ENCODE data around the gene GALNT15. TPM values are rescaled to one million over a fixed set of nuclear protein-coding genes. Genes with fewer than 3 reads are reported as not detected.

GALNT15 gene
- polyA plus RNA-seq, 3 donors, result 1.6 to 3.1 (median 2.7) TPM

DNA sequence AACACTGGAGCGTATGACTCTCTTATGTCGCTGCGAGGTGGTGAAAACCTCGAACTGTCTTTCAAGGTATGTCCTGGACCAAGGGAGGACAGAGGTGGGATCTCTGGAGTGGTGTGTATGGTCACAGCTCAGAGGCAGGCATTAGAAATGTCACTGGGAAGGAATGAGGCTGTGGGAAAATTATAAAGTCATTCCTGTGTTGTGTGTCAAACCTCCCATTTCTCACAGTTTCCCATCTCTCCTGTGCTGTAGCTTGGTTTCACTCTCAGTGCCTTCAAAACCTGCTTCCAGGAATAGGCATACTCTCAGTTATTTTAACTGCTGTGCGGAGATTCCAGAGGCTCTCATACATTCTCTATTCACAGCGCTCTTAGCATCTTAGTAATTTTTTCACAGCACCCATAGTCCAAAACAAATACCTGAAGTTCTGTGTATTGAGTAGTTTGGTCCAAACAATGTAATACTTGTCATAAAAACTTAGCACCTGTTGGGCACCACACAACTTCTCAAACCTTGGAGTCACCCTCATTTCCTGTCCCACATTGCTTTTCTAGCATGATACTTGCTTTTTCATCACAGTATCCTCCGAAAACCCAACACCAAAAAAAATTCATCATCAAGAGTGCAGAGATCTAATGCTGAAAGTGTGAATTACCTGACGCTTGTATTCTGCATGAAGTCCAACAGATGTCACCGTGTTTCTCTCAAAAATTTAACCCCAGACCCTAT lies 36.9 kb downstream of the GALNT15 start:
- DNase-seq (ENCODE audit: extremely low read depth in 1 of 11, low read depth in 9 of 11, low spot score in 4 of 11), result no peak

DNA sequence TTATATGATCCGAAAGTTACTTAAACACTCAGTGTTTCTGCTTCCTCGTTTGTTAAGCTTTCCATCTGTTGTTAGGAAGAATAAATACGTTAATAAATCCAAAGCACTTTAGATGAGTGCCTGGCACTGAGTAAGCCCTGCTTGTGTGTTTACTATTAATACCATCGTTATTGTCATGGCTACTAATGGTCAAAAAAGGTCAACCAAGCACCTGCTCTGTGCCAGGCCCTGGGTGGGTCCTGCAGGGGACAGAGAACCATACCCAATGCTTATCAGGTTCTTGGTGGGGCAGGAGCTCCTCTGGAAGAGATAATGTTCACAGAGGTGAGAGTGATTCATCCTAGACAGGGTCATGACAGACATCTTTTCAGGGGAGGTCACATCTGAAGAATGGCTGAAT lies 39.9 kb downstream of the GALNT15 start:
- DNase-seq (ENCODE audit: extremely low read depth in 1 of 11, low read depth in 9 of 11, low spot score in 4 of 11), result no peak

DNA sequence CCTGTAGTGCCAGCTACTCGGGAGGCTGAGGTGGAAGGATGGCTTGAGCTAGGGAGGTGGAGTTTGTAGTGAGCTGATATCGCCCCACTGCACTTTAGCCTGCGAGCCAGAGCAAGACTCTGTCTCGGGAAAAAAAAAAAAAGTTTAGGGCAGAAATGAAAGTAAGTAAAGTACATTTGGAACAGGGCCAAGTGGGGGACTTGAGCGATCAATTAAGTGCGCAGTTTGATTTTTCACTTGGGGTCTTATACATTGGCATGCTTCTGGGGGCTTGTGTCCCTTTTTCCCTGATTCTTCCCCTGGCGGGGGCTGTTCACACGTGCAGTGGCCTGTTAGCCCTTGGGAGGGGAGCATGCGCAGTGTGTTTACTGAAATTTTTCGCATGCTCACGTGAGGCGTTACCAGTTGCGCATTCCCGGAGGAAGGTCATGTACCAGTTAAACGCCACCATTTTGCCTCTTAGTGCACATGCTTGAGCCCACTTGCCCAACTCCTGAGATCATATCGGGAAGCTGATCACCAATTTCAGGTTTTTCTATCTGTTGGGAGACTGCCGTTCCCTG lies 42.0 kb downstream of the GALNT15 start:
- no peak for DNase-seq (ENCODE audit: extremely low read depth in 1 of 11, low read depth in 9 of 11, low spot score in 4 of 11)

DNA sequence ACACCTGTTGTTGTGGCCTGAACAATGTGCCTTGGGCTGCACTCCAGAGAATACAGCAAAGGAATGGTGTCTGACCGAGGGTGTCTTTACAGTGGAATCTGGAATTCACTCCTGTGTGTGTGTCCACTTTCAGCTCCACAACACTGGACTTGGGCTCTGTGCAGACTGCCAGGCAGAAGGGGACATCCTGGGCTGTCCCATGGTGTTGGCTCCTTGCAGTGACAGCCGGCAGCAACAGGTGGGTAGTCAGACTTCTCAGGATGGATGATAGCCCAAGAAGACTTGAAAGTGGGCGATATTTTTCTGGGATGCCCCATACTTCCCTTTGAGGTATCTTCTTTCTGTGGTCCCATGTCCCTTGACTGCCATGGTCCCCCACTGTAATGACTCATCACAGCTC lies 45.3 kb downstream of the GALNT15 start:
- no peak for DNase-seq (ENCODE audit: extremely low read depth in 1 of 11, low read depth in 9 of 11, low spot score in 4 of 11)

DNA sequence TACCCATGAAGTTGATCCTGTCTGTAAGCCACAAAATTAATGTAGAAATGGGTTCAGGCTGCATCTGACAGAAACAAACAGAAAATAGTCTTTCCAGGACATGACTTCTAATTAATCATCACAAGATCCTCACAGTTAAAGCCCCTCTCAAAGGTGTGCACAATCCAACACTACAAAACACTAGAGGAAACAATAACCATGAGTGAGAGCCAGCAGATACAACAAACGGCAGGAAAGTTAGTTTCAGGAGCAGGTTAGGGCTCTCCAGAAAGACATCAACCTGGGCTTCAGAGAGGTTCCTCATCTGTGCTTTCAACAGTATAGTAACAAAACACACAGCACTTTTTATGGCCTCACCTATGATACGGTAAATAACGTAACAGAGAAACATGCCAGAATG lies 47.5 kb downstream of the GALNT15 start:
- DNase-seq (ENCODE audit: extremely low read depth in 1 of 11, low read depth in 9 of 11, low spot score in 4 of 11), result no peak

DNA sequence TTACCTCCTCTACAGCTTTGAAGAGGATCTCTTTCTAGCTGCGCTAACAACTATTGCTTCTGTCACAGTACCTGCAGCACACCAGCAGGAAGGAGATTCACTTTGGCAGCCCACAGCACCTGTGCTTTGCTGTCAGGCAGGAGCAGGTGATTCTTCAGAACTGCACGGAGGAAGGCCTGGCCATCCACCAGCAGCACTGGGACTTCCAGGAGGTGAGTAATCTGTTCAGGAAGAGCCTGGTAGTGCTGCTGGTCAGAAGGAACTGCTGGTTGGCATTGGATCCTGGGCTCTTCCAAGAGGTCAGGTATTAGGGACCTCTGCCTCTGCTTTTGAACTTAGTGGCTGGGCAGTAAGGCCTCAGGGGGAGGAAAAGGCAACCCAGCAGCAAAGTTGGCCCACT lies 48.1 kb downstream of the GALNT15 start:
- no peak for DNase-seq (ENCODE audit: extremely low read depth in 1 of 11, low read depth in 9 of 11, low spot score in 4 of 11)

DNA sequence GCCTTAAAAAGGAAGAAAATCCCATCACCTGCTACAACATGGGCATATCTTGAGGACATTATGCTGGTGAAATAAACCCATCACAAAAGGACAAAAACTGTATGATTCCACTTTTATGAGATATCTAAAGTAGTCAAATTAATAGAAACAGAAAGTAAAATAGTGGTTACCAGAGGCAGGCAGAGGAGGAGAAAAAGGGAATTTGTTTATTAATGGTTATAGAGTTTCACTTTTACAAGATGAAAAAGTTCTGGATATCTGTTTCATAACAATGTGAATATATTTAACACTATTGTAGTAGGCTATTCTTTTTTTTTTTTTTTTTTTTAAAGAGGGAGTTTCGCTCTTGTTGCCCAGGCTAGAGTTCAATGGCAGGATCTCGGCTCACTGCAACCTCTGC lies 49.8 kb downstream of the GALNT15 start:
- no peak for DNase-seq (ENCODE audit: extremely low read depth in 1 of 11, low read depth in 9 of 11, low spot score in 4 of 11)

DNA sequence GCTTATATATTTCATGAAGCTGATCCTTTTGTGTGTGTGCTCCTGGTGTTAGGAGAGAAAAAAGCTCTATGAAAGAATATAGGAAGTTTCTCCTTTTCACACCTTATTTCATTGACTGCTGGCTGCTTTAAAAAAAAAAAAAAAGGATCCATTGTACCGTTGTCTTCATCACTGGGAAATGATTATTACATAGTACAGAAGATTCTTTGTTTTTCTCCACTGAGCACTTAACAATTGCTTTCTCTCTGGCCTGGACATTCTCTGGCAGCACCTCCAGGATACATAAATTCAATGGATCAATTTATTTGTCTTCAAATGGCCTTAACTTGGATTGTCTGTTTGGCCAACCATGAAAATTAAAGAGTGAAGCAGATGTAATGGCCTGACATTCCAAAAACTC lies 53.1 kb downstream of the GALNT15 start:
- no peak for DNase-seq (ENCODE audit: extremely low read depth in 1 of 11, low read depth in 9 of 11, low spot score in 4 of 11)

DNA sequence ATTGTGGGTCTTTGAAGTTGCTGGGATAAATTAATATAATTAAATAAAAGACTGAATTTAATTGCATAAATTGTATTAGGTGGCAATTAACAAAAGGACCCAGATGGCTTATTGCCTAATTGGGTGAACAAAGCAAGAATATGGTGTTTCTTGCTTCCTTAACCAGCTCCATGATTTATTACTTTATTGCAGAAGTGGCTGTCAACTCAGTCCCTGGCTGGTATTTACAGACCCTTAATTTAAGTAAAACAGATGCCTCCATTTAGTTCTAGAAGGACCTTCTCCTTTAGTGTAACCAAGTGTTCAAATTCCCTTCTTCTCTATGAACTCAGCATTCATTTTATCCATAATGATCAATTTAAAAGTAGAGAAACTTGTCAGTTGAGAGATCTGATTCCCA lies 55.2 kb downstream of the GALNT15 start:
- no peak for DNase-seq (ENCODE audit: extremely low read depth in 1 of 11, low read depth in 9 of 11, low spot score in 4 of 11)

DNA sequence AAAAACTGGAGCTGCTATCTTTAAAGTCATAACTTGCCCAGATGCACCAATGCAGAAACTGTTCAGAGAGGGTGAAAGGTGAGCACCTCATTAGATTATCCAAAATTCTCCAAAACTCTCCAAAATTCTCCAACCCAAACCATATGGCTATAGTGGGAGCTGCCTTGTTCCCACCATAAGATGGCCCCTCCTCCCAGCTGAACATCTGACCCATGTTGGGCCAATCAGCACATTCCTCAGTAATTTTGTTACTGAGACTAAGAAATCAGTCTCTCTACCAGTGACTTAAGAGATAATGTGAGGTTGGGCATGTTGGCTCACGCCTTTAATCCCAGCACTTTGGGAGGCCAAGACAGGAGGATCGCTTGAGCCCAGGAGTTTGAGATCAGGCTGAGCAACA lies 57.5 kb downstream of the GALNT15 start:
- no peak for DNase-seq (ENCODE audit: extremely low read depth in 1 of 11, low read depth in 9 of 11, low spot score in 4 of 11)

DNA sequence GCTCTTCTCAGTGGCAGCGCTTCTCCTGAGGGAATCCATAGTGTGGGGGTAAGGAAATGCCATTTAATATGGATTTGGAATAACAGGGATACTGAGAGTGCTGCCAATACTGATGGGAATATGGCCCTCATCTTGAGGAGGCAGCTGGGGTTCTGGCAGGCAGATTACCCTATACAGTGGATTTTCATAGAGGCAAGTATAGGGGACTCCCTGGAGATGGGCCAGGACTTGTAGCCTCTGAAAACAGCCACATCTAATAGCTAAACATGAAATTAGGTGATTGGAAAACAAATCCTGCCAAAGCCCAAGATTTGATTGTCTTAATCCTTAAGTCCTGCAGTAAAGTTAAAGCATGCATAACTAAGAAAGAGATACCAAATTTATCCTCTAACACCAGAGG lies 59.3 kb downstream of the GALNT15 start:
- no peak for DNase-seq (ENCODE audit: extremely low read depth in 1 of 11, low read depth in 9 of 11, low spot score in 4 of 11)

DNA sequence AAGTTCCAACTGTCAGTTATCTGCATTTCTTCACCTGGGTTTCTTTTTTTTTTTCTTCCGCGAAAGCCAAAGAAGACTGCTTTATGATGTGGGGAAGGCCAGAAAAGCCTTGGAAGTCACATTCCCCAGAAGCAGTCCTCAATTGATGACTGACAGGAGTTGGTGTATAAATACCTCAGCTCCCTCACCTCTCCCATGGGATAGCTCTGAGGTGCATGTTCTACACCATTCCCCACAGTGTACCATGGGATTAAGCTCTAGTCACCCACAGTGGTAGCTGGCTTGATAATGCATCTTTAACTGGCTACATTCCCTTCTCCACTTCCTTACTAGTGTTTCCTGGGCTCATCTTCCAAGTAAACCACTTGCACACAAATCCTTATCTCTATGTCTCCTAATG lies 59.8 kb downstream of the GALNT15 start:
- no peak for DNase-seq (ENCODE audit: extremely low read depth in 1 of 11, low read depth in 9 of 11, low spot score in 4 of 11)

DNA sequence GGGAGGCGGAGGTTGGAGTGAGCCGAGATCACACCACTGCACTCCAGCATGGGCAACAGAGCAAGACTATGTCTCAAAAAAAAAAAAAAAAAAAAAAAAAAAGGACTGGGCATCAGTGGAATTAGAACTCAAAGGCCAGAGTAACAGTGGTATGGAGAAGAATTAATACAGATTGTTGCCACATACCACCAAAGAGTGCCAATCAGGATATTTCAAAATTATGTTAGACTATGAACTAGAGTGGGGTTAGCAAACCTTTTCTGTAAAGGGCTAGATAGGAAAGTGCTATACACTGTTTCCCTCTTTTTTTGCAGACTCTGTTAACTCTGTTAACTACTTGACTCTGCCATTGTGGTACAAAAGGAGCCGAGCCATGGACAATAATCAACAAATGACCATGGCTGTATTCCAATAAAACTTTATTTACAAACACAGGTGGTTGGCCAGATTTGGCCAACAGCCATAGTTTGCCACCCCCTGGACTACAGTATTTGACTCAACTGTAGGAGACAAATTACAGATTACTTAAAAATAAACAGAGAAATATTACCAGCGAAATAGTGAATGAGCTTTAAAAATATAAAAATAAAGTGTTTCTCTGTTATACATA lies 61.7 kb downstream of the GALNT15 start:
- no peak for DNase-seq (ENCODE audit: extremely low read depth in 1 of 11, low read depth in 9 of 11, low spot score in 4 of 11)

DNA sequence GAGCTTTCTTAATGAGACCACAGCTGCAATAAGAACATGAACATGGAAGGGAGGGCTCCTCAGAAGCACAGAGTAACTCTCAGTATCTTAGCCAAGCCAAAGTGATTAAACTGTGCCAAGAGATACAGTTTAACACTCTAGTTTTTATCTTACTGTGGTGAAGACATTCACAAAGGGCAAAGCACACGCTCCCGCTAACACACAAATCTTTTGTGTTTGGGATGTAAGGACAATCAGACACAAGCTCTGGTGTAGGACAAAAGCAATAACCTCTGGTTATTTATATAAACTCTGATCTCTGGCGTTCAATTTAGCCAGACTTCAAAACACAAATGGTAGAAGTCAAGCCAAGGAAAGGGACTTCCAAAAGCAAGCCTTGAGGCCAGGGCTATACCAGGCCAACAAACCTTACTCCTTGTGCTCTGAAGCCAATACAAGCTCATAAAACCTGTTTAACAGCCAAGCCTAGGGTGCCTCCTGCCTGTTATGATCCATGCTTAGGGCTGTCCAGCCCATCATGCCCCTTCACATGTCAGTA lies 62.4 kb downstream of the GALNT15 start:
- DNase-seq (ENCODE audit: extremely low read depth in 1 of 11, low read depth in 9 of 11, low spot score in 4 of 11), result no peak

DNA sequence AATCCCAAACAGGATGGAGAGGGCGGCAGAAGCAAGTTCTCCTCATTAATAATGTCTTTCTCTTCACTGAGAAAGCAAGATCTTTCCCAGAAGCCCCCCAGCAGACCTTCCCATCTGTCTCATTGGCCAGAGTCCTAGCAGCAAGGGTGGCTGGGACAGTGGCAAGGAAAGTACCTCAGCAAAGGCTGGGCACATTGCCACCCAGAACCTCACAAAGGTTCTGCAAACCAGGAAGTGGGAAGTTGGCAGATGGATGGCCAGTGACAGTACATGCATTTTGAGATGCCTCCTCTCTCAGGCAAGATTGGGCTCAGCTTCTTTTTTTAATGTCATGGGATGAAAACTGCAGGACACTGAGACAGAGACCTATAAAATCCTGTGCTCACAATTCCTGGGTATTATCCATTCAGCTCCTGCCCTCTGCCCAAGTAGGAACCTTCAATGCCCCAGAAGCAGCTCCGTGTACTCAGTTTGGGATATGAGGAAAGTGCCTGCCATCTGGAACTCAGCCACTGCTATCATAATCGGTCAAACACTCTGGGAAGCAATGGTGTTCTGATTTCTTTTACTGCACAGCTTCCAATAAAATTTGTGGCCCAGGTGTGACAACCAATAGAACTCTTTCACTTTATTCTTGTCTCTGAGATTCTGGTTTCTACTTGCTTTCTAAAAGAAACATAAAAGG lies 64.7 kb downstream of the GALNT15 start:
- no peak for DNase-seq (ENCODE audit: extremely low read depth in 1 of 11, low read depth in 9 of 11, low spot score in 4 of 11)

DNA sequence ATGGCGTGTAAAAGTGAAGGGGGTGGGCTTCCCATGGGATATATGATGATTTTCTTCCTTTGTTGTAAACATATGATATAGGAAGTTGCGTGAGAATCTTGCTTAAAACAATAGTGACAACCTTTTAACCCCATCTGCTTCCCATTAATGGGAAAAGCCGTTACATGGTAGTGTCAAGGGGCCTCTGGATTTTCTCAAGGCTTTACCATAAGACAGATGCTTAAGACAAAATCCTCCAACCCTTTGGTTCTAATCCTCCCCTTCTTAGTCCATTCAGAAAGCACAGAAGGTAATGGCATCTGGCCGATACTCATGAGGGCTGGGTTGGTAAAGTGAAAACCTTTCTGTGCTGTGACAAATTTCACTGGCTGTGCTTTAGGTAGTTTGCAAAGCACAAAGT lies 65.3 kb downstream of the GALNT15 start:
- no peak for DNase-seq (ENCODE audit: extremely low read depth in 1 of 11, low read depth in 9 of 11, low spot score in 4 of 11)

DNA sequence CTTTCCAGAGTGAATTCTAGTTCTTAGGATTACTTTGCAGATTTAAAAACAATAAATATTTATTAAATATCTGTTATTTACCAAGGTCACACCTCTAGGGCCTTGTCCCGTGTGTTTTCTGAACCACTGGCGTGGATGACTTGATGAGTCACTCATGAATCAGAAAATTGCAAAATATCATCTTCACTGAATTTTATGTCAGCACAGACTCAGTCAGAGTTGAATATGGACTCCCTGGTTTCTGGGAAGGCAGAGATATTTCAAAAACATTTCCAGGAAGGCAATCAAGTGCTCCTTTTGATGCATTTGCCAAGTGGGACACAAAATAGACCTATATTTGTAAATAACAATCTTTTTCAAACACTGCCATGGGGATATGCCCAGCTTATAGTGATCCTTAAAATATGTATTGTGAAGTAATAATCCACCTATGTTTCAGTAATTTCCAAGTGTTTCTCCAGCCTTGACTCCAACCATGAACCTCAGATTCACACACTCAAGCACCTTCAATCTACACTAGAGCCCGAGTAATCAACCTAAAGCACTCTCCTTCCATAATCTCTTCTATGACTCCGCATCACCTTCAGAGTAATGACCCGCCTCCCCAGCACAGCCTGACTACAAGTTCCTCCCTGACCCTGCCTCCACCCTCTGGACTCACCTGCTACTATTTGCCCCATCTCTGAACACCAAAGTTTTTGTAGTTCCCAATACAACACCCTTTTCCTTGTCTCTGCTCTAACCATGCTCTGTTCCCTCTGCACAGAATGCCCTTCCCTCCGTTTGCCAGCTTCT lies 65.9 kb downstream of the GALNT15 start:
- DNase-seq (ENCODE audit: extremely low read depth in 1 of 11, low read depth in 9 of 11, low spot score in 4 of 11), result no peak

DNA sequence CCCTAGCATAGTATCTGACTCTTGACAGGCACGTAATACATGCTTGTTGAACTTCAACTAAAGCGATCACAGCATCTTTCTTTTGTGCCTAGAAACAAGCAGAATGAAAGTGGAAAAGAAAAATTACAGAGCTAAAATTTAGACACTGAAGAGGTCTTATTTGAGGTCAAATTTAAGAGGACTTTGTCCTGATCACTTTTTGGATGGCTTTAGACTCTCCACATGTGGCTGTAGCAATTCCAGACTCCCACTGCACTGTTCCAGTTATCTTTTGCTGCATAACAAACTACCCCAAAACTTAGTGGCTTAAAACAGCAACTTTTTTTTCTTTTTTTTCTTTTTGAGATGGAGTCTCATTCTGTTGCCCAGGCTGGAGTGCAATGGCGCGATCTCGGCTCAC lies 66.7 kb downstream of the GALNT15 start:
- DNase-seq (ENCODE audit: extremely low read depth in 1 of 11, low read depth in 9 of 11, low spot score in 4 of 11), result no peak

DNA sequence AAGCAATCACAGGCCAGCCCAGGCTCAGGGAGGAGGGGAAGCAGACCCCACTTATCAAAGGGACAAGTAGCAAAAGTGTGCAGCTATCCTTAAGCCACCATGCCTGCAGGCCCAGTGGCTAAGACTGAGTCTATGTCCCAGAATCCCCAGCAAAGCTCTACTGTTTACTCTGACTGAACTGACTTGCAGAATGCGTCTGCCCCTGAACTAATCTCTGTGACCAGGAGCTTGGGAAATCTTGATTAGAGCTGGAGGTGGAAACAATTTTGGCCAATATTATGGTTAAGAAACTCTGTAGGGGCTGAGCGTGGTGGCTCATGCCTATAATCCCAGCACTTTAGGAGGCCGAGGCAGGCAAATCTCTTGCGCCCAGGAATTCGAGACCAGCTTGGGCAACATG lies 67.7 kb downstream of the GALNT15 start:
- no peak for DNase-seq (ENCODE audit: extremely low read depth in 1 of 11, low read depth in 9 of 11, low spot score in 4 of 11)
